ENCODE data around the gene TNRC6A.
"Not testable (repeated sequence)": the region's sequence is repeated elsewhere in the genome, so short reads cannot be mapped to it uniquely, and the experiment has no call there.

TNRC6A gene

DNA sequence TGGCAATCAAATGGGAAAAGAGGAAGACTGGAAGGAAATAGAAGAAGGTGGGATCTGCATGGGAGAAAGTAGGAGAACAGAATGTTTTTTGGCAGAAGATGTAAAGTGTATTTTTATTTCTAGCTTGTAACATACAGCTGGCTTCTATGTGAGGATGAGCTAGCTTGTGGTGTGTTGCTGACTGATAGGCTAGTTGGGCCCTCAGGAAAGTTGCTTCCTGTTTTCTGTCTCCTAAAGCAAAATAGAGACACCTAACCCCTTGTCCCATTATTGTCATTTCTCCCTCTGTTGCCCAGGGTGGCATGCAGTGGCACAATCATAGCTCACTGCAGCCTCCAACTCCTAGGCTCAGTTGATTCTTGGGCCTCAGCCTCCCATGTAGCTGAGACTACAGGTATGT lies 15.9 kb downstream of the TNRC6A start:
- TF ChIP-seq CTCF (IDR thresholded peaks at IDR 0.05; ENCODE audit: low read depth, low read length, missing control alignments) = no peak
- no peak for DNase-seq (ENCODE audit: low read depth)
- no peak overlapping the region for H3K4me3 ChIP-seq (ENCODE audit: low read depth, low read length)

DNA sequence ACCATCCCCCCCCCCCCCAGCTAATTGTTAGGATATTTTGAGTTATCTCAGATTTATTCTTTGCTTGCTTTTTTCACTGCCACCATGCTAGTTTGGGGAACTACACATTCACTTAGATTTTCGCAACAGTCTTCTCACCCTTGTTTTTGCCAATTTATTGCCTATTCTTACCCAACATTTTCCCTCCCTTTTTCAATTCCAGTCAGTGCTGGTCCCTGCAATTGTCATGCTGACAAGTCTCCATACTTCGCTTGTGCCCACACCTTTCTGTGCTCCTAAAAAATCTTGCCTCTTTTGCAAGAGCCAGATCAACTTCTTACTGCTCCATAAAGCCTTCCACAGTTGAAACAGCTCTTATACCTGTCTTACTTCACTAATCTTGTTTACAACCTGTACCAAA lies 16.3 kb downstream of the TNRC6A start:
- DNase-seq (ENCODE audit: low read depth) = no peak
- TF ChIP-seq CTCF (IDR thresholded peaks at IDR 0.05; ENCODE audit: low read depth, low read length, missing control alignments) = no peak
- H3K4me3 ChIP-seq (ENCODE audit: low read depth, low read length) = no peak overlapping the region

DNA sequence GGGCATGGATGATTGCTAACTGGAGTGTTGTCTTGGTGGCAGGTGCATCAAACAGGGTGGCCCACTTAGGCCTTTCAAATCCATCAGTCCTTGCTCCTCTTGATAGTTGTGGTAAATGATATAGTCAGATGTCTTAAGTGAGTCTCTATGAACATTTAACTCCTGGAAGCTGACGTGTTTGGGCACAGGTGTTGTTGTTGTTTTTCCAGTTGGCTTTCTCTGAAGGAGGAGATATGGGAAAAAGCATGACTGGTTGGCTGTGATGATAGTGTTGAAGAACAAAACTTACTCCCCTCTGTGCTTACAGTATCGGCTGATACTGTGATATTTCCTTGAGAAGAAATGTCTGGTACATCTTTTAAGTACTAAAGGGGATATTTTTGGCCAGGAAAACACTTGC lies 18.0 kb downstream of the TNRC6A start:
- H3K4me3 ChIP-seq (ENCODE audit: low read depth, low read length) = no peak overlapping the region
- no peak for DNase-seq (ENCODE audit: low read depth)
- TF ChIP-seq CTCF (IDR thresholded peaks at IDR 0.05; ENCODE audit: low read depth, low read length, missing control alignments) = no peak

DNA sequence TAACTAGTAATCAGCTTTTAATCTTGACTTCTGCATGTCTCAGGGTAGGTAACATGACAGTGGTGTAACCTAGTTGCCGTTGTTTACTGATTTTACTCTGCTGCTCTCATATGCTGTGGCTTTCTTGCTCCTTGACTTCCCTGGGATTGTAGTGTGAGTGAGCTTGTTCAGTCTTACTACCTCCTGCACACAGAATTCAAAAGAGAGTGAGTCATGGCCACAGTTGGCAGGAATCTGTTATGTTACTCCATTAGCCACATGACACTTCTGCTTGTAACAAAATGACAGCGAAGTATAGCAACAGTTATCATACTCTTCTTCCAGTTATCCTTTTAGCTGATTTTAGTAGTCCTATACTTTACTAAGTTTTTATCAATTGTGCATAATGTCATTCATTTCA lies 18.8 kb downstream of the TNRC6A start:
- TF ChIP-seq CTCF (IDR thresholded peaks at IDR 0.05; ENCODE audit: low read depth, low read length, missing control alignments) = no peak
- no peak overlapping the region for H3K4me3 ChIP-seq (ENCODE audit: low read depth, low read length)
- DNase-seq (ENCODE audit: low read depth) = no peak

GRCh38 chr16:24749310-24749709 lies 19.9 kb downstream of the TNRC6A start:
- H3K4me3 ChIP-seq (ENCODE audit: low read depth, low read length) = no peak overlapping the region
- DNase-seq (ENCODE audit: low read depth) = no peak
- TF ChIP-seq CTCF (IDR thresholded peaks at IDR 0.05; ENCODE audit: low read depth, low read length, missing control alignments) = no peak

- DNase-seq (ENCODE audit: low read depth); H3K4me3 ChIP-seq (ENCODE audit: low read depth, low read length): not testable (repeated sequence)
These were observed 20.4 kb downstream of the TNRC6A start for GRCh38 chr16:24749872-24750271.

DNA sequence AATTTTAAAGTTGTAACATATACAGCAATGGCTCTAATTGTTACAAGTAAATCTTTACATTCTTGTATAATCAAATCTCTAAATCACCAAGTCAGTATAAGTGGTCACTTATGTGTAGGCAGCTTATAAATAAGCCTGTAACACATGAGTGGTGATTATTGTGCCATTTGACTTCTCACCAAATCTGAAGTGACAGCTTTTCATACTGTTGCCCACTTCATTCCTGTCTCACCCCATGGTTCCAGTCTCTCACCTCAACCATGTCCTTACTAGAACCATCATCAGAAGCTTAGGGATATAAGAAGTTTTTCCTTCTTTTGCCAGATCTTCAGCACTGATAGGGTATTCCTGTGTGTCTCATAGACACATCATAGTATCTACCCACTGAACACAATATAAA lies 23.5 kb downstream of the TNRC6A start:
- no peak for DNase-seq (ENCODE audit: low read depth)
- TF ChIP-seq CTCF (IDR thresholded peaks at IDR 0.05; ENCODE audit: low read depth, low read length, missing control alignments) = no peak
- H3K4me3 ChIP-seq (ENCODE audit: low read depth, low read length) = no peak overlapping the region

- DNase-seq (ENCODE audit: low read depth) = no peak
- TF ChIP-seq CTCF (IDR thresholded peaks at IDR 0.05; ENCODE audit: low read depth, low read length, missing control alignments) = no peak
- H3K4me3 ChIP-seq (ENCODE audit: low read depth, low read length) = no peak overlapping the region
These were observed 24.0 kb downstream of the TNRC6A start for GRCh38 chr16:24753437-24753836.

Measured in GM12864 (cell line).